Thoracic aorta (tissue), 2 donors: ENCODE measurements around the gene FGB. TPM values are rescaled to one million over a fixed set of nuclear protein-coding genes. Genes with fewer than 3 reads are reported as not detected.

Source experiments
- ATAC-seq: fragments of 150-250 bp; one replicate; pipeline ENCODE4 v1.8.0; 2017; ENCODE audit warnings: low read depth; ENCODE audit not compliant: insufficient number of reproducible peaks, low FRiP score
- DNase-seq: peaks from one replicate; pipeline ENCODE4 v3.0.0-alpha.2; 2020; ENCODE audit warnings: low spot score
- H3K27ac ChIP-seq, 2 donors: fragments of 200-600 bp; sonication (generic); 1 replicate in 1 of 2; 2 replicates in 1 of 2; pipeline ENCODE4 v1.5.1; 2016; ENCODE audit warnings: mild to moderate bottlenecking in 2 of 2, moderate library complexity in 2 of 2
- H3K27me3 ChIP-seq: fragments of 200-600 bp; sonication (generic); replicated peaks from 2 replicates; pipeline ENCODE4 v1.6.0; 2016; ENCODE audit warnings: mild to moderate bottlenecking; ENCODE audit not compliant: insufficient read depth
- H3K36me3 ChIP-seq: fragments of 200-600 bp; sonication (generic); one replicate; pipeline ENCODE4 v1.5.1; 2016
- H3K4me1 ChIP-seq, 2 donors: fragments of 200-600 bp; sonication (generic); 1 replicate in 1 of 2; 2 replicates in 1 of 2; pipeline versions ENCODE4 v1.5.1 to v1.6.0; 2016; ENCODE audit warnings: low read depth in 2 of 2, mild to moderate bottlenecking in 1 of 2; ENCODE audit not compliant: control insufficient read depth in 1 of 2
- H3K4me3 ChIP-seq: fragments of 200-600 bp; sonication (generic); 2 replicates; pipeline ENCODE4 v1.5.1; 2016; ENCODE audit warnings: mild to moderate bottlenecking
- H3K9me3 ChIP-seq: fragments of 200-600 bp; sonication (generic); 2 replicates; pipeline ENCODE4 v1.5.1; 2016
- CTCF ChIP-seq: fragments of 200-600 bp; sonication (generic); IDR thresholded peaks from one replicate; pipeline ENCODE4 v1.5.1; 2019; ENCODE audit warnings: antibody characterized with exemption
- total RNA-seq, 2 donors: library from RNA; depleted of rRNA; stranded (reverse); fragments of >200 nt; gene quantifications; one replicate each; pipeline versions ENCODE4 v1.1.0 to v1.2.3, GENCODE V29; 2016

FGB gene
- total RNA-seq, 2 donors from 2014 or later: not detected

- no peak overlapping the region for H3K4me3 ChIP-seq
- no peaks in the 10 kb centered on the region for H3K36me3 ChIP-seq
- ATAC-seq: no peak
- no peak for TF ChIP-seq CTCF
- H3K9me3 ChIP-seq: no peaks in the 10 kb centered on the region
- H3K27ac ChIP-seq: no peak overlapping the region
- H3K27me3 ChIP-seq: no peaks in the 10 kb centered on the region
- DNase-seq: no peak
- no peaks in the 10 kb centered on the region for H3K4me1 ChIP-seq
Measured at GRCh38 chr4:154583230-154583629, 20.4 kb downstream of the FGB start.

DNA sequence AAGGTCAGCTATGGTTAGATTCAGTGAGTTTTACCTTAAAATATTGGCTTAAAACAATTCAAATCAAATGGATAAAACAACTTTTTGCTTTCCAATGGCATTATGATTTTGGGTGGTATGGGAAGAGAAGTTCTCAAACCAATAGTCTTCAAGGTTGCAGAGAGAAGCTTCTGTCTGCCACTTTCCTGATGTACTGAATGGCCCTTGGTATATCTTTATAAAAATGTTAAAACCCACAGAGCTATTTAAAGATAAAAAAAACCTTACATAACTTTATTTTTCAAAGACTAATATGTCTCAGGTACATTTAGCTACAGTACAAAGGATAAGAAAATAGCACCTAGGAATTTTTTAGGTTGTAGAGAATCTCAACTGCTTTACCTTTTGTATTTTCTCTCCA lies 20.9 kb downstream of the FGB start:
- no peaks in the 10 kb centered on the region for H3K27me3 ChIP-seq
- no peak overlapping the region for H3K27ac ChIP-seq
- H3K9me3 ChIP-seq: no peaks in the 10 kb centered on the region
- ATAC-seq: no peak
- no peak for TF ChIP-seq CTCF
- no peaks in the 10 kb centered on the region for H3K4me1 ChIP-seq
- H3K36me3 ChIP-seq: no peaks in the 10 kb centered on the region
- H3K4me3 ChIP-seq: no peak overlapping the region
- DNase-seq: no peak

DNA sequence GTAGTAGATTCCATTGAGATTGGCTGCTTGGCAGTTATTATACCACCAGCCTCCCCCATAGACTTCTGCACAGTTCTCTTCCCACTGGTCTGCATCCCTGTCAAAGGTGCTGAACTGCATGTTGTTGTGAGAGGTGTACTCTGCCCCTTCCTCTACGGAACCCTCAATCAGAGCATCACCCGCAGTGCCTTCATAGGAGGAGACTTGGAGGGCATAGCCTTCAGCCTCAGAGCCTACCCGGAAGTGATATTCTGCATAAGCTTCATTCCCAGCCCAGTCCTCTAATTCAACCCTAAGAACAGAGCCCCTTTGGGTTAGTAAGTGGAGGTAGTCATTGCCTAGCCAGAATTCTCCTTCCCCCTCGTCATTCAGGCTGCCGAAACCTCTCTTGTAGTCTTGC lies 21.4 kb downstream of the FGB start:
- no peak for TF ChIP-seq CTCF
- DNase-seq (no peak), ATAC-seq (no peak)
- H3K36me3 ChIP-seq: no peaks in the 10 kb centered on the region
- H3K27me3 ChIP-seq: no peaks in the 10 kb centered on the region
- no peaks in the 10 kb centered on the region for H3K9me3 ChIP-seq
- H3K27ac ChIP-seq: no peak overlapping the region
- H3K4me1 ChIP-seq: no peaks in the 10 kb centered on the region
- no peak overlapping the region for H3K4me3 ChIP-seq

DNA sequence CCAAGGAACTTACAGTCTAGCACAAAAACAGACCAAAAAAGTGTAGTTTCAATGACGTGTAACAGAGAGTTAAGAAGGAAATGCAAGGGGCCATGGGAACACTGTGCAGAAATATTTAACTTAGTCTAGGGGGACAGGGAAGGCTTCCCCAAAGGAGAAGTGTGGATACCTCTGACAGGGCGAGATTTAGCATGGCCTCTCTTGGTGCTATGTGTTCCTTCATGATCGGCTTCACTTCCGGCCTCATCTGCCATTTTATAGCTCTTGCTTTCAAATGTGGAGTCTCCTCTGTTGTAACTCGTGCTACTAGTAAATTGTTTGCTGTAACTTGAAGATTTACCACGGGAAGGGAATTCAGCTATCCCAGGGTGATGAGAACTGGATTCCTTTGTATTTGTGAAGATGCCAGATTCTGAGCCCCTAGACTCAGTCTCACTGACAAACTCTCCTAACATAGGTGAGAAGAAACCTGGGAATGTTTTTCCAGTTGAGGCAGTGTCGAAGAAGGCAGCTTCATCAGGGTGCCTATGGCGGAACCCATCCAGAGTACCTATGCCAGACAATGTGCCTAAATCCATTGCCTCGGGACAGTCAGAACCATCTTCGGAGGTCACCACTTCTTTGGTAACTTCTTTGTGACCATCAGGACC lies 22.7 kb downstream of the FGB start:
- Histone ChIP-seq H3K4me3 (no peak overlapping the region), H3K4me1 (no peaks in the 10 kb centered on the region), H3K27me3 (no peaks in the 10 kb centered on the region), H3K27ac (no peak overlapping the region), H3K36me3 (no peaks in the 10 kb centered on the region), H3K9me3 (no peaks in the 10 kb centered on the region)
- ATAC-seq: no peak
- no peak for TF ChIP-seq CTCF
- DNase-seq: no peak

DNA sequence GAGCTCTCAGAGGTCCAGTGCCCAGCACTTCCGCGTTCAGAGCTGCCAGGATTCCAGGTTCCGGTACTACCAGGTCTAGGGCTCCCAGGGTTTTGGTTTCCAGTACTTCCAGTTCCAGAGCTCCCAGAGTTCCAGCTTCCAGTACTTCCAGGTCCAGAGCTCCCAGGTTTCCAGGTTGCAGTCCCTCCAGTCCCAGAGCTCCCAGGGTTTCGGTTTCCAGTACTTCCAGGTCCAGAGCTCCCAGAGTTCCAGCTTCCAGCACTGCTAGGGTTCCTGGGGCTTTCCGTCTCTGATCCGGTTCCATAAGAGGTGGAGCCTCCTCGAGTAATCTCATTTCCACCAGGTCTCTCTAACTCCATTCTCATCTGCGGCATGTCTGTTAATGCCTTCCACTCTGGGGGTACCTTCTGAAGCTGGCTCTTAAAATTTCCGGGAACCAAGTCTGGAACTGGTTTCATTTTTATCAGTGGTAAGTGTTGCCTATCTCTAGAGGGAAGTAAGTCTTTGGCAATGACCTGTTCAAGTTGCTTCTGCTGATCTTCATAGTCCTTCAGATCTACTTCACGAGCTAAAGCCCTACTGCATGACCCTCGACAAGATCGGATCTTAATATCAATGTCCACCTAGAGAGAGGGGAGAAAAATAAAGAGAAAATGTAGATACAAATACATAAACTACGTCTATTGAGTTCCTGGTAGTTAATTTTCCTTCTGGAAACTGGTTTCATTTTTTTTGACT lies 23.7 kb downstream of the FGB start:
- DNase-seq (no peak), ATAC-seq (no peak)
- Histone ChIP-seq H3K4me1 (no peaks in the 10 kb centered on the region), H3K9me3 (no peaks in the 10 kb centered on the region), H3K27ac (no peak overlapping the region), H3K27me3 (no peaks in the 10 kb centered on the region), H3K4me3 (no peak overlapping the region), H3K36me3 (no peaks in the 10 kb centered on the region)
- no peak for TF ChIP-seq CTCF
